ENCODE results near the gene UBL3. TPM values are rescaled to one million over a fixed set of nuclear protein-coding genes. Genes with fewer than 3 reads are reported as not detected.

UBL3 gene
- total RNA-seq, 1 experiment from 2014 or later: 10.7 TPM

- TF ChIP-seq ZBTB33 (IDR thresholded peaks at IDR 0.05; ENCODE audit: extremely low read depth, insufficient replicate concordance, low read length): no peak
- TF ChIP-seq ZFX (IDR thresholded peaks at IDR 0.05): no peak
- no peak for TF ChIP-seq ATF3 (IDR thresholded peaks at IDR 0.05)
- TF ChIP-seq CBX3 (IDR thresholded peaks at IDR 0.05; ENCODE audit: low read depth): no peak
- no peak for TF ChIP-seq JUND (IDR thresholded peaks at IDR 0.05)
- TF ChIP-seq EZH2phosphoT487 (IDR thresholded peaks at IDR 0.05; ENCODE audit: borderline replicate concordance): no peak
- TF ChIP-seq ELF1 (IDR thresholded peaks at IDR 0.05; ENCODE audit: borderline replicate concordance, low read depth): no peak
- no peak for TF ChIP-seq POLR2A (IDR thresholded peaks at IDR 0.05; ENCODE audit: borderline replicate concordance, extremely low read depth, insufficient read depth, insufficient read length)
- TF ChIP-seq SP1 (IDR thresholded peaks at IDR 0.05; ENCODE audit: low read depth): no peak
- no peak for TF ChIP-seq EGR1 (IDR thresholded peaks at IDR 0.05; ENCODE audit: low read depth)
- no peak for TF ChIP-seq SRF (IDR thresholded peaks at IDR 0.05; ENCODE audit: low read depth)
- no peak for TF ChIP-seq SIN3A (IDR thresholded peaks at IDR 0.05; ENCODE audit: low read depth)
Measured at GRCh38 chr13:29801737-29802305, 48.6 kb downstream of the UBL3 start (continued).

GRCh38 chr13:29801102-29801501 lies 49.3 kb downstream of the UBL3 start:
- H3K79me2 ChIP-seq (ENCODE audit: insufficient read depth, low read length): no peaks in the 10 kb centered on the region
- no peak for ATAC-seq
- no peak overlapping the region for H2AFZ ChIP-seq (ENCODE audit: low read depth, low read length, poor library complexity, severe bottlenecking)
- intact Hi-C loops (cut with micrococcal nuclease): no loop called here
- no peak for DNase-seq (ENCODE audit: low read depth, low spot score)
- TF ChIP-seq, protein P1, sequence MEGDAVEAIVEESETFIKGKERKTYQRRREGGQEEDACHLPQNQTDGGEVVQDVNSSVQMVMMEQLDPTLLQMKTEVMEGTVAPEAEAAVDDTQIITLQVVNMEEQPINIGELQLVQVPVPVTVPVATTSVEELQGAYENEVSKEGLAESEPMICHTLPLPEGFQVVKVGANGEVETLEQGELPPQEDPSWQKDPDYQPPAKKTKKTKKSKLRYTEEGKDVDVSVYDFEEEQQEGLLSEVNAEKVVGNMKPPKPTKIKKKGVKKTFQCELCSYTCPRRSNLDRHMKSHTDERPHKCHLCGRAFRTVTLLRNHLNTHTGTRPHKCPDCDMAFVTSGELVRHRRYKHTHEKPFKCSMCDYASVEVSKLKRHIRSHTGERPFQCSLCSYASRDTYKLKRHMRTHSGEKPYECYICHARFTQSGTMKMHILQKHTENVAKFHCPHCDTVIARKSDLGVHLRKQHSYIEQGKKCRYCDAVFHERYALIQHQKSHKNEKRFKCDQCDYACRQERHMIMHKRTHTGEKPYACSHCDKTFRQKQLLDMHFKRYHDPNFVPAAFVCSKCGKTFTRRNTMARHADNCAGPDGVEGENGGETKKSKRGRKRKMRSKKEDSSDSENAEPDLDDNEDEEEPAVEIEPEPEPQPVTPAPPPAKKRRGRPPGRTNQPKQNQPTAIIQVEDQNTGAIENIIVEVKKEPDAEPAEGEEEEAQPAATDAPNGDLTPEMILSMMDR (IDR thresholded peaks at IDR 0.05 in 2 of 3, conservative IDR thresholded peaks at IDR 0.05 in 1 of 3; ENCODE audit: borderline replicate concordance in 1 of 3, insufficient read depth in 1 of 3, low read depth in 2 of 3, low read length in 2 of 3): no peak
- TF ChIP-seq SIN3A (IDR thresholded peaks at IDR 0.05; ENCODE audit: low read depth) (no peak), EGR1 (IDR thresholded peaks at IDR 0.05; ENCODE audit: low read depth) (no peak), POLR2A (IDR thresholded peaks at IDR 0.05; ENCODE audit: borderline replicate concordance, extremely low read depth, insufficient read depth, insufficient read length) (no peak), ATF3 (IDR thresholded peaks at IDR 0.05) (no peak), TCF7L2 (IDR thresholded peaks at IDR 0.05; ENCODE audit: borderline replicate concordance, extremely low read depth, insufficient read depth, insufficient read length) (no peak), SRF (IDR thresholded peaks at IDR 0.05; ENCODE audit: low read depth) (no peak), MAX (IDR thresholded peaks at IDR 0.05) (no peak), YY1 (IDR thresholded peaks at IDR 0.05; ENCODE audit: extremely low read depth, insufficient replicate concordance, low read depth, low read length) (no peak)
- TF ChIP-seq, protein P2, sequence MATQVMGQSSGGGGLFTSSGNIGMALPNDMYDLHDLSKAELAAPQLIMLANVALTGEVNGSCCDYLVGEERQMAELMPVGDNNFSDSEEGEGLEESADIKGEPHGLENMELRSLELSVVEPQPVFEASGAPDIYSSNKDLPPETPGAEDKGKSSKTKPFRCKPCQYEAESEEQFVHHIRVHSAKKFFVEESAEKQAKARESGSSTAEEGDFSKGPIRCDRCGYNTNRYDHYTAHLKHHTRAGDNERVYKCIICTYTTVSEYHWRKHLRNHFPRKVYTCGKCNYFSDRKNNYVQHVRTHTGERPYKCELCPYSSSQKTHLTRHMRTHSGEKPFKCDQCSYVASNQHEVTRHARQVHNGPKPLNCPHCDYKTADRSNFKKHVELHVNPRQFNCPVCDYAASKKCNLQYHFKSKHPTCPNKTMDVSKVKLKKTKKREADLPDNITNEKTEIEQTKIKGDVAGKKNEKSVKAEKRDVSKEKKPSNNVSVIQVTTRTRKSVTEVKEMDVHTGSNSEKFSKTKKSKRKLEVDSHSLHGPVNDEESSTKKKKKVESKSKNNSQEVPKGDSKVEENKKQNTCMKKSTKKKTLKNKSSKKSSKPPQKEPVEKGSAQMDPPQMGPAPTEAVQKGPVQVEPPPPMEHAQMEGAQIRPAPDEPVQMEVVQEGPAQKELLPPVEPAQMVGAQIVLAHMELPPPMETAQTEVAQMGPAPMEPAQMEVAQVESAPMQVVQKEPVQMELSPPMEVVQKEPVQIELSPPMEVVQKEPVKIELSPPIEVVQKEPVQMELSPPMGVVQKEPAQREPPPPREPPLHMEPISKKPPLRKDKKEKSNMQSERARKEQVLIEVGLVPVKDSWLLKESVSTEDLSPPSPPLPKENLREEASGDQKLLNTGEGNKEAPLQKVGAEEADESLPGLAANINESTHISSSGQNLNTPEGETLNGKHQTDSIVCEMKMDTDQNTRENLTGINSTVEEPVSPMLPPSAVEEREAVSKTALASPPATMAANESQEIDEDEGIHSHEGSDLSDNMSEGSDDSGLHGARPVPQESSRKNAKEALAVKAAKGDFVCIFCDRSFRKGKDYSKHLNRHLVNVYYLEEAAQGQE (IDR thresholded peaks at IDR 0.05; ENCODE audit: low read depth): no peak
- no peak overlapping the region for H3K4me2 ChIP-seq (ENCODE audit: low read length)
- no TSS peak for BruUV-seq (replicated peaks)
- H3K27me3 ChIP-seq (ENCODE audit: insufficient read depth, low read length): no peaks in the 10 kb centered on the region
- RAD21 ChIA-PET (ENCODE audit: low non-redundant PET in 1 of 2, low total read pairs in 2 of 2, uncharacterized antibody in 2 of 2, unreplicated experiment in 2 of 2): no interaction called here
- H3K27ac ChIP-seq (ENCODE audit: low read depth, low read length): no peak overlapping the region
- no peaks in the 10 kb centered on the region for H3K9me2 ChIP-seq (ENCODE audit: insufficient read depth)
- H3K9ac ChIP-seq (ENCODE audit: low read length): no peak overlapping the region
- H3K9me3 ChIP-seq (ENCODE audit: control insufficient read depth in 1 of 2, insufficient read depth in 1 of 2, low read depth in 1 of 2, low read length in 2 of 2): no peaks in the 10 kb centered on the region
- H3K4me1 ChIP-seq (ENCODE audit: control insufficient read depth in 1 of 2, insufficient read depth in 2 of 2, low read length in 2 of 2): no peaks in the 10 kb centered on the region
- H3K4me3 ChIP-seq (replicated peaks in 1 of 2; ENCODE audit: low read depth in 1 of 2, low read length in 2 of 2): no peak overlapping the region
- no peaks in the 10 kb centered on the region for H3K36me3 ChIP-seq (ENCODE audit: control insufficient read depth in 1 of 2, insufficient read depth in 2 of 2, low read length in 2 of 2)
- CTCF ChIA-PET: no interaction called here
- POLR2A ChIA-PET: no interaction called here
- no peaks in the 10 kb centered on the region for H4K20me1 ChIP-seq (ENCODE audit: insufficient read depth)
